Glutamatergic neuron (in vitro differentiated cells): ENCODE results near the gene RAB43. TPM values are rescaled to one million over a fixed set of nuclear protein-coding genes. Genes with fewer than 3 reads are reported as not detected.

Experiments
- DNase-seq: peaks from one replicate; pipeline ENCODE4 v3.0.0; 2022
- H3K27ac Mint-ChIP-seq: one replicate; pipeline ENCODE4 v1.8.0; 2020; ENCODE audit warnings: mild to moderate bottlenecking, mixed read lengths, inconsistent platforms; ENCODE audit not compliant: unreplicated experiment
- H3K27me3 Mint-ChIP-seq: one replicate; pipeline ENCODE4 v1.8.0; 2020; ENCODE audit warnings: mild to moderate bottlenecking, moderate library complexity, mixed read lengths, inconsistent platforms; ENCODE audit not compliant: unreplicated experiment
- H3K36me3 Mint-ChIP-seq: one replicate; pipeline ENCODE4 v1.8.0; 2020; ENCODE audit warnings: mild to moderate bottlenecking, mixed read lengths, inconsistent platforms; ENCODE audit not compliant: unreplicated experiment
- H3K4me1 Mint-ChIP-seq: one replicate; pipeline ENCODE4 v1.8.0; 2020; ENCODE audit warnings: mild to moderate bottlenecking, low read depth, mixed read lengths, inconsistent platforms; ENCODE audit not compliant: unreplicated experiment
- H3K4me3 Mint-ChIP-seq: one replicate; pipeline ENCODE4 v1.8.0; 2020; ENCODE audit warnings: mild to moderate bottlenecking, mixed read lengths, inconsistent platforms; ENCODE audit not compliant: unreplicated experiment
- H3K9me3 Mint-ChIP-seq: one replicate; pipeline ENCODE4 v1.8.0; 2020; ENCODE audit warnings: mild to moderate bottlenecking, moderate library complexity, mixed read lengths, inconsistent platforms; ENCODE audit not compliant: unreplicated experiment
- CTCF ChIP-seq: fragments of 200-600 bp; sonication (generic); IDR thresholded peaks from one replicate; pipeline ENCODE4 v1.5.0; 2021; ENCODE audit not compliant: partially characterized antibody, unreplicated experiment
- total RNA-seq: library from RNA; stranded (reverse); fragmentation: NEBNext Ultra II Directional; extraction: Animal tissue kit (Norgen Biotek cat#: 25700); gene quantifications from one replicate; pipeline ENCODE4 v1.2.1, GENCODE V29; 2021; ENCODE audit not compliant: unreplicated experiment

The RAB43 gene
- total RNA-seq, 1 donor from 2014 or later = 2.3 TPM

- Mint-ChIP-seq H3K9me3 (peaks cover 3% of the 10 kb centered on the region), H3K27me3 (peaks cover 5% of the 10 kb centered on the region), H3K36me3 (peaks cover 22% of the 10 kb centered on the region), H3K4me3 (no peak overlapping the region), H3K27ac (no peak overlapping the region), H3K4me1 (no peaks in the 10 kb centered on the region)
- DNase-seq = no peak
- TF ChIP-seq CTCF = no peak
Measured at GRCh38 chr3:129039271-129040038, 82.1 kb downstream of the RAB43 start.

GRCh38 chr3:129038121-129038855 is 83.3 kb downstream of the RAB43 start:
- no peak for TF ChIP-seq CTCF
- Mint-ChIP-seq H3K4me3 (no peak overlapping the region), H3K27ac (no peak overlapping the region), H3K36me3 (peaks cover 15% of the 10 kb centered on the region), H3K4me1 (no peaks in the 10 kb centered on the region), H3K27me3 (peaks cover 5% of the 10 kb centered on the region), H3K9me3 (peaks cover 3% of the 10 kb centered on the region)
- DNase-seq = no peak

Other genes with a start within 250 kb of the RAB43 start
- 44.1 TPM for gene ACAD9, start 242.2 kb downstream of the RAB43 start, total RNA-seq
- gene CFAP92, start 127.7 kb downstream of the RAB43 start, total RNA-seq = 0.15 TPM
- gene EFCC1, start 120.5 kb downstream of the RAB43 start, total RNA-seq = not detected
- not detected for gene GP9, start 61.0 kb downstream of the RAB43 start, total RNA-seq
- 18.2 TPM for gene ISY1, start 39.3 kb upstream of the RAB43 start, total RNA-seq
- gene CNBP, start 62.1 kb upstream of the RAB43 start, total RNA-seq = 177 TPM
- gene COPG1, start 127.8 kb upstream of the RAB43 start, total RNA-seq = 152 TPM
- gene HMCES, start 157.1 kb upstream of the RAB43 start, total RNA-seq = 37.7 TPM